GM12878 (cell line): ENCODE data around the gene PSORS1C1. TPM values are rescaled to one million over a fixed set of nuclear protein-coding genes. Genes with fewer than 3 reads are reported as not detected.

Source experiments
- ATAC-seq: fragments of 200-7000 bp; cut with Tn5 transposase; 3 replicates; pipeline ENCODE4 v1.9.1; 2020; ENCODE audit warnings: mild to moderate bottlenecking, moderate library complexity
- BruUV-seq: library from RNA; stranded (reverse); fragments of 400-500 nt; replicated peaks from 2 replicates; lab custom pipeline; 2021; lab: Mats Ljungman, UMichigan
- CTCF ChIA-PET: fragments of 300-600 bp; sonication (Branson Sonifier 250); formaldehyde crosslinking; extraction: SDS; loops from one replicate; lab custom pipeline; 2021; ENCODE audit warnings: inconsistent platforms; lab: Yijun Ruan, JAX
- POLR2A ChIA-PET: fragments of 350-600 bp; formaldehyde crosslinking; extraction: SDS; loops from one replicate; lab custom pipeline; 2021; ENCODE audit warnings: inconsistent platforms; lab: Charles Lee
- RAD21 ChIA-PET: fragments of 300-600 bp; sonication (Branson Sonifier 250); formaldehyde crosslinking; loops from one replicate; lab custom pipeline; 2023; ENCODE audit warnings: antibody characterized with exemption; ENCODE audit not compliant: unreplicated experiment; lab: Charles Lee
- SMC1A ChIA-PET: fragments of 300-600 bp; sonication (Branson Sonifier 250); formaldehyde crosslinking; loops from one replicate; lab custom pipeline; 2023; ENCODE audit not compliant: unreplicated experiment, uncharacterized antibody; lab: Charles Lee
- DNase-seq: peaks from one replicate; pipeline ENCODE4 v3.0.0-alpha.2; 2011; ENCODE audit warnings: low read depth, low spot score
- FAIRE-seq: peaks from 3 replicates; lab custom pipeline; 2011; peaks lifted over from hg19 to GRCh38; lab: Jason Lieb, UNC
- H2AFZ ChIP-seq: 2 replicates; pipeline ENCODE4 v1.6.0; 2011; ENCODE audit warnings: low read depth, low read length, control low read depth; ENCODE audit not compliant: control insufficient read depth
- H3K27ac ChIP-seq: 2 replicates; pipeline ENCODE4 v1.5.1; 2011; ENCODE audit warnings: control low read depth; ENCODE audit not compliant: control insufficient read depth, insufficient read depth
- H3K27me3 ChIP-seq, 2 experiments: replicated peaks in 1 of 2; 2 replicates each; pipeline versions ENCODE4 v1.6.0 to v1.6.1; 2011; ENCODE audit warnings: low read length in 1 of 2; ENCODE audit not compliant: control insufficient read depth in 2 of 2, insufficient read depth in 2 of 2
- H3K36me3 ChIP-seq, 2 experiments: 2 replicates each; pipeline ENCODE4 v1.5.1; 2011; ENCODE audit warnings: low read length in 1 of 2; ENCODE audit not compliant: control insufficient read depth in 2 of 2, insufficient read depth in 2 of 2
- H3K4me1 ChIP-seq: 2 replicates; pipeline ENCODE4 v1.6.1; 2011; ENCODE audit warnings: mild to moderate bottlenecking, low read length, moderate library complexity, mixed read lengths; ENCODE audit not compliant: control insufficient read depth, insufficient read depth
- H3K4me2 ChIP-seq: 2 replicates; pipeline ENCODE4 v1.6.0; 2011; ENCODE audit warnings: control low read depth; ENCODE audit not compliant: control insufficient read depth, insufficient read depth
- H3K4me3 ChIP-seq: fragments of 200-600 bp; sonication (generic); 2 replicates; pipeline ENCODE4 v1.5.1; 2016
- H3K79me2 ChIP-seq: 2 replicates; pipeline ENCODE4 v1.6.0; 2011; ENCODE audit warnings: low read length; ENCODE audit not compliant: control insufficient read depth, insufficient read depth
- H3K9ac ChIP-seq: 2 replicates; pipeline ENCODE4 v1.8.0; 2011; ENCODE audit warnings: low read length, control low read depth, mixed read lengths; ENCODE audit not compliant: control insufficient read depth, insufficient read depth
- H3K9me3 ChIP-seq: replicated peaks from 3 replicates; pipeline ENCODE4 v1.5.1; 2011; ENCODE audit warnings: mild to moderate bottlenecking, low read length; ENCODE audit not compliant: control insufficient read depth, insufficient read depth
- H4K20me1 ChIP-seq: 2 replicates; pipeline ENCODE4 v1.6.0; 2011; ENCODE audit not compliant: control insufficient read depth, insufficient read depth
- ATF7 ChIP-seq: fragments of 450-650 bp; IDR thresholded peaks from 2 replicates; pipeline ENCODE4 v1.6.1; 2016; ENCODE audit warnings: low read depth, mild to moderate bottlenecking
- BRCA1 ChIP-seq: IDR thresholded peaks from 2 replicates; pipeline ENCODE4 v1.6.1; 2011; ENCODE audit warnings: low read depth, low read length, improper control_type of control experiment
- CBX3 ChIP-seq: fragments of 200-600 bp; sonication (generic); IDR thresholded peaks from 2 replicates; pipeline ENCODE4 v1.6.1; 2016; ENCODE audit warnings: low read depth, borderline replicate concordance
- DPF2 ChIP-seq: fragments of 450-650 bp; IDR thresholded peaks from 2 replicates; pipeline ENCODE4 v1.6.1; 2017; ENCODE audit warnings: mild to moderate bottlenecking
- ESRRA ChIP-seq: IDR thresholded peaks from 2 replicates; pipeline ENCODE4 v1.6.1; 2012; ENCODE audit warnings: mild to moderate bottlenecking, low read length, improper control_type of control experiment
- IKZF2 ChIP-seq, 2 experiments: fragments of 450-650 bp; IDR thresholded peaks; 2 replicates each; pipeline ENCODE4 v1.6.1; 2017; ENCODE audit warnings: mild to moderate bottlenecking in 2 of 2, moderate library complexity in 2 of 2
- KLF5 ChIP-seq: fragments of 450-650 bp; IDR thresholded peaks from 2 replicates; pipeline ENCODE4 v1.6.1; 2014; ENCODE audit warnings: mild to moderate bottlenecking; ENCODE audit not compliant: partially characterized antibody
- PAX8 ChIP-seq: fragments of 450-650 bp; IDR thresholded peaks from 2 replicates; pipeline ENCODE4 v1.6.1; 2017; ENCODE audit warnings: mild to moderate bottlenecking, moderate library complexity
- RAD51 ChIP-seq: fragments of 450-650 bp; IDR thresholded peaks from 2 replicates; pipeline ENCODE4 v1.6.1; 2016; ENCODE audit warnings: moderate library complexity, mild to moderate bottlenecking, inconsistent platforms
- RCOR1 ChIP-seq: conservative IDR thresholded peaks from 2 replicates; pipeline ENCODE4 v1.6.1; 2012; ENCODE audit warnings: low read depth, low read length, improper control_type of control experiment
- RELB ChIP-seq: fragments of 450-650 bp; IDR thresholded peaks from 2 replicates; pipeline ENCODE4 v1.6.1; 2017; ENCODE audit warnings: low read depth, mild to moderate bottlenecking, moderate library complexity
- SIN3A ChIP-seq: IDR thresholded peaks from 2 replicates; pipeline ENCODE4 v1.6.1; 2012; ENCODE audit warnings: low read depth, low read length, improper control_type of control experiment
- SMAD5 ChIP-seq: IDR thresholded peaks from 2 replicates; pipeline ENCODE4 v1.6.1; 2016; ENCODE audit warnings: antibody characterized with exemption, low read depth
- SP1 ChIP-seq: IDR thresholded peaks from one replicate; pipeline ENCODE4 v1.6.1; 2011; ENCODE audit warnings: low read depth, low read length
- YBX1 ChIP-seq: fragments of 450-650 bp; IDR thresholded peaks from 2 replicates; pipeline ENCODE4 v1.6.1; 2016; ENCODE audit warnings: antibody characterized with exemption
- WGBS: methylation state at CpG from one replicate; pipeline ENCODE4 v1.1.6; 2016; ENCODE audit warnings: low lambda C conversion rate; ENCODE audit not compliant: insufficient replicate concordance, insufficient coverage; ENCODE audit errors: missing lambda C conversion rate; 5-methylcytosine and 5-hydroxymethylcytosine counted together
- in situ Hi-C: fragments of 300-500 bp; cut with MboI; formaldehyde crosslinking; loops from 9 replicates; pipeline ENCODE4 v1.14.3; 2018; ENCODE audit warnings: mixed read lengths
- intact Hi-C: fragments of 100-400 bp; cut with micrococcal nuclease; formaldehyde crosslinking; loops from one replicate; pipeline ENCODE4 v1.14.2; 2022; ENCODE audit not compliant: unreplicated experiment
- polyA plus RNA-seq, 11 experiments: library from polyadenylated mRNA; depleted of rRNA in 4 of 11; unstranded in 6 of 11; stranded (reverse) in 5 of 11; fragments of >200 nt; fragmentation: Nextera tagmentation in 4 of 11; fragmentation: Illumina TruSeq in 1 of 11; extraction: Ambion mirVana in 4 of 11; extraction: Trizol in 1 of 11; gene quantifications; 1 replicate in 1 of 11; 2 replicates in 10 of 11; pipeline versions ENCODE4 v1.2.1 to v1.2.3, GENCODE V29; 2011 to 2016; ENCODE audit warnings: inconsistent platforms in 2 of 11, missing spikeins in 2 of 11, low read depth in 1 of 11
- total RNA-seq, 4 experiments: library from RNA; depleted of rRNA in 3 of 4; stranded (reverse); fragments of >200 nt in 3 of 4; fragmentation: Illumina TruSeq in 1 of 4; extraction: Trizol in 1 of 4; gene quantifications; 2 replicates each; pipeline versions ENCODE4 v1.2.1 to v1.2.3, GENCODE V29; 2013 to 2021
- TF ChIP-seq, protein P1 (sequence below): fragments of 450-650 bp; conservative IDR thresholded peaks from 2 replicates; pipeline ENCODE4 v1.6.1; 2017; ENCODE audit warnings: mild to moderate bottlenecking, moderate library complexity
- TF ChIP-seq, protein P2 (sequence below): fragments of 450-650 bp; formaldehyde crosslinking; IDR thresholded peaks from 2 replicates; pipeline ENCODE4 v1.5.0; 2022; ENCODE audit warnings: mild to moderate bottlenecking, missing genetic modification characterization
- TF ChIP-seq, protein P3 (sequence below): fragments of 450-650 bp; IDR thresholded peaks from 2 replicates; pipeline ENCODE4 v1.6.1; 2017; ENCODE audit warnings: antibody characterized with exemption, mild to moderate bottlenecking, moderate library complexity

The PSORS1C1 gene
- total and polyA plus RNA-seq, 10 of the 15 experiments (the other 5 are each of a cell fraction or from before 2014, with no cell fraction given): 0.13 to 1.00 (median 0.20) TPM; not detected in 5

DNA sequence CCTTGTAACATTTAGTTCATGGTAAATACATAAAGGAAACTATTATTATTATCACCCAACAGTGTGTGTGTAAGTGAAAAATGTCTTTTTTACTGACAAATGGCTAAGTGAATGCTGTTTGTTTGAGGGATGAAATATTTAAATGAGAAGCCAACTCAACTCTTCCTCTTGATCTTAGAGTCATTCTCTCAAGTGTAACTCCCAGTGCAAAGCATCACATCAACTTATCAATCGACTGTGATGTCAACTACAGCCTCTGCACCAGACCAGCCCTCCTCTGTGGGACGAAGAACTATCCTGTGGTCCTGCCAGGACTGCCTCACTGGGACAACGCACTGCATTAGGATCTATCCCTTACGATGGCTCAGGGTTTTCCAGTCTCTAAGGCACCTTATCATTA lies 7.5 kb upstream of the PSORS1C1 start:
- Histone ChIP-seq H3K36me3 (no peaks in the 10 kb centered on the region), H3K27me3 (peaks cover 0 to 1% of the 10 kb centered on the region in 2 experiments; a peak in 2 of 4 replicates), H3K4me2 (no peak overlapping the region), H3K79me2 (no peaks in the 10 kb centered on the region), H3K9me3 (no peaks in the 10 kb centered on the region), H3K9ac (no peak overlapping the region), H3K4me1 (no peaks in the 10 kb centered on the region), H3K27ac (no peak overlapping the region), H3K4me3 (no peak overlapping the region), H4K20me1 (no peaks in the 10 kb centered on the region), H2AFZ (no peak overlapping the region)
- ATAC-seq: no peak
- ChIA-PET RAD21 (no interaction called here), SMC1A (no interaction called here), CTCF (no interaction called here), POLR2A (no interaction called here)
- DNase-seq: no peak
- intact Hi-C loops (no loop called here), in situ Hi-C loops (no loop called here)
- no peak for FAIRE-seq
- 33% methylated on average over 4 of the region's 4 CpGs for WGBS
- no TSS peak for BruUV-seq
- TF ChIP-seq, protein P1, sequence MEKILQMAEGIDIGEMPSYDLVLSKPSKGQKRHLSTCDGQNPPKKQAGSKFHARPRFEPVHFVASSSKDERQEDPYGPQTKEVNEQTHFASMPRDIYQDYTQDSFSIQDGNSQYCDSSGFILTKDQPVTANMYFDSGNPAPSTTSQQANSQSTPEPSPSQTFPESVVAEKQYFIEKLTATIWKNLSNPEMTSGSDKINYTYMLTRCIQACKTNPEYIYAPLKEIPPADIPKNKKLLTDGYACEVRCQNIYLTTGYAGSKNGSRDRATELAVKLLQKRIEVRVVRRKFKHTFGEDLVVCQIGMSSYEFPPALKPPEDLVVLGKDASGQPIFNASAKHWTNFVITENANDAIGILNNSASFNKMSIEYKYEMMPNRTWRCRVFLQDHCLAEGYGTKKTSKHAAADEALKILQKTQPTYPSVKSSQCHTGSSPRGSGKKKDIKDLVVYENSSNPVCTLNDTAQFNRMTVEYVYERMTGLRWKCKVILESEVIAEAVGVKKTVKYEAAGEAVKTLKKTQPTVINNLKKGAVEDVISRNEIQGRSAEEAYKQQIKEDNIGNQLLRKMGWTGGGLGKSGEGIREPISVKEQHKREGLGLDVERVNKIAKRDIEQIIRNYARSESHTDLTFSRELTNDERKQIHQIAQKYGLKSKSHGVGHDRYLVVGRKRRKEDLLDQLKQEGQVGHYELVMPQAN: no peak
- TF ChIP-seq RCOR1 (no peak), BRCA1 (no peak), CBX3 (no peak), PAX8 (no peak), ESRRA (no peak), YBX1 (no peak), SMAD5 (no peak), SP1 (no peak), RELB (no peak), KLF5 (no peak), DPF2 (no peak), SIN3A (no peak), IKZF2 (IDR thresholded peaks at IDR 0.05) (no peak), RAD51 (no peak), ATF7 (no peak)
- TF ChIP-seq, protein P2, sequence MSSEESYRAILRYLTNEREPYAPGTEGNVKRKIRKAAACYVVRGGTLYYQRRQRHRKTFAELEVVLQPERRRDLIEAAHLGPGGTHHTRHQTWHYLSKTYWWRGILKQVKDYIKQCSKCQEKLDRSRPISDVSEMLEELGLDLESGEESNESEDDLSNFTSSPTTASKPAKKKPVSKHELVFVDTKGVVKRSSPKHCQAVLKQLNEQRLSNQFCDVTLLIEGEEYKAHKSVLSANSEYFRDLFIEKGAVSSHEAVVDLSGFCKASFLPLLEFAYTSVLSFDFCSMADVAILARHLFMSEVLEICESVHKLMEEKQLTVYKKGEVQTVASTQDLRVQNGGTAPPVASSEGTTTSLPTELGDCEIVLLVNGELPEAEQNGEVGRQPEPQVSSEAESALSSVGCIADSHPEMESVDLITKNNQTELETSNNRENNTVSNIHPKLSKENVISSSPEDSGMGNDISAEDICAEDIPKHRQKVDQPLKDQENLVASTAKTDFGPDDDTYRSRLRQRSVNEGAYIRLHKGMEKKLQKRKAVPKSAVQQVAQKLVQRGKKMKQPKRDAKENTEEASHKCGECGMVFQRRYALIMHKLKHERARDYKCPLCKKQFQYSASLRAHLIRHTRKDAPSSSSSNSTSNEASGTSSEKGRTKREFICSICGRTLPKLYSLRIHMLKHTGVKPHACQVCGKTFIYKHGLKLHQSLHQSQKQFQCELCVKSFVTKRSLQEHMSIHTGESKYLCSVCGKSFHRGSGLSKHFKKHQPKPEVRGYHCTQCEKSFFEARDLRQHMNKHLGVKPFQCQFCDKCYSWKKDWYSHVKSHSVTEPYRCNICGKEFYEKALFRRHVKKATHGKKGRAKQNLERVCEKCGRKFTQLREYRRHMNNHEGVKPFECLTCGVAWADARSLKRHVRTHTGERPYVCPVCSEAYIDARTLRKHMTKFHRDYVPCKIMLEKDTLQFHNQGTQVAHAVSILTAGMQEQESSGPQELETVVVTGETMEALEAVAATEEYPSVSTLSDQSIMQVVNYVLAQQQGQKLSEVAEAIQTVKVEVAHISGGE (CRISPR knock-in tag): no peak
- TF ChIP-seq, protein P3, sequence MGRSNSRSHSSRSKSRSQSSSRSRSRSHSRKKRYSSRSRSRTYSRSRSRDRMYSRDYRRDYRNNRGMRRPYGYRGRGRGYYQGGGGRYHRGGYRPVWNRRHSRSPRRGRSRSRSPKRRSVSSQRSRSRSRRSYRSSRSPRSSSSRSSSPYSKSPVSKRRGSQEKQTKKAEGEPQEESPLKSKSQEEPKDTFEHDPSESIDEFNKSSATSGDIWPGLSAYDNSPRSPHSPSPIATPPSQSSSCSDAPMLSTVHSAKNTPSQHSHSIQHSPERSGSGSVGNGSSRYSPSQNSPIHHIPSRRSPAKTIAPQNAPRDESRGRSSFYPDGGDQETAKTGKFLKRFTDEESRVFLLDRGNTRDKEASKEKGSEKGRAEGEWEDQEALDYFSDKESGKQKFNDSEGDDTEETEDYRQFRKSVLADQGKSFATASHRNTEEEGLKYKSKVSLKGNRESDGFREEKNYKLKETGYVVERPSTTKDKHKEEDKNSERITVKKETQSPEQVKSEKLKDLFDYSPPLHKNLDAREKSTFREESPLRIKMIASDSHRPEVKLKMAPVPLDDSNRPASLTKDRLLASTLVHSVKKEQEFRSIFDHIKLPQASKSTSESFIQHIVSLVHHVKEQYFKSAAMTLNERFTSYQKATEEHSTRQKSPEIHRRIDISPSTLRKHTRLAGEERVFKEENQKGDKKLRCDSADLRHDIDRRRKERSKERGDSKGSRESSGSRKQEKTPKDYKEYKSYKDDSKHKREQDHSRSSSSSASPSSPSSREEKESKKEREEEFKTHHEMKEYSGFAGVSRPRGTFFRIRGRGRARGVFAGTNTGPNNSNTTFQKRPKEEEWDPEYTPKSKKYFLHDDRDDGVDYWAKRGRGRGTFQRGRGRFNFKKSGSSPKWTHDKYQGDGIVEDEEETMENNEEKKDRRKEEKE: no peak
